Kasumi-1 (cell line): ENCODE data around the gene SMIM1.
A peak's percentile ranks its signal among the peaks of the same experiment; 100 is the strongest.
"Not testable (repeated sequence)": the region's sequence is repeated elsewhere in the genome, so short reads cannot be mapped to it uniquely, and the experiment has no call there.

ENCODE experiments used
- DNase-seq, 2 experiments: peaks; one replicate each; lab custom pipeline; 2025; lab: John Stamatoyannopoulos, UW

Gene SMIM1

GRCh38 chr1:3796215-3797061 is 23.9 kb downstream of the SMIM1 start, which contains the start of gene LRRC47:
TSS of gene LRRC47 (minus strand) at chr1:3796498. CDS start at chr1:3796476, 22 bp downstream.
- peak; percentile 87 to 90 for DNase-seq

- no peak for DNase-seq
Measured at GRCh38 chr1:3799976-3800685, 27.6 kb downstream of the SMIM1 start.

GRCh38 chr1:3800795-3801194 is 28.2 kb downstream of the SMIM1 start:
- not testable (repeated sequence) for DNase-seq

- no peak for DNase-seq
Measured at GRCh38 chr1:3803905-3804626, 31.5 kb downstream of the SMIM1 start.

GRCh38 chr1:3804627-3804944 is 32.0 kb downstream of the SMIM1 start:
- not testable (repeated sequence) for DNase-seq

- DNase-seq, result no peak
Measured at GRCh38 chr1:3805038-3805437, 32.5 kb downstream of the SMIM1 start.

GRCh38 chr1:3807769-3808168 is 35.2 kb downstream of the SMIM1 start:
- DNase-seq, result no peak

GRCh38 chr1:3809680-3810079 is 37.1 kb downstream of the SMIM1 start:
- DNase-seq, result no peak

- DNase-seq, result not testable (repeated sequence)
Measured at GRCh38 chr1:3810149-3810761, 37.7 kb downstream of the SMIM1 start.

GRCh38 chr1:3811595-3811911 is 39.0 kb downstream of the SMIM1 start:
- DNase-seq, result no peak

- DNase-seq, result no peak
Measured at GRCh38 chr1:3814065-3814464, 41.5 kb downstream of the SMIM1 start.

GRCh38 chr1:3814771-3815561 is 42.4 kb downstream of the SMIM1 start:
- DNase-seq, result no peak

GRCh38 chr1:3816331-3817137 is 44.0 kb downstream of the SMIM1 start:
- no peak for DNase-seq

GRCh38 chr1:3817138-3817740 is 44.7 kb downstream of the SMIM1 start:
- no peak for DNase-seq

GRCh38 chr1:3817821-3818597 is 45.5 kb downstream of the SMIM1 start:
- no peak for DNase-seq

GRCh38 chr1:3819771-3820200 is 47.2 kb downstream of the SMIM1 start:
- no peak for DNase-seq

- no peak for DNase-seq
Measured at GRCh38 chr1:3820316-3820715, 47.8 kb downstream of the SMIM1 start.

- DNase-seq, result no peak
Measured at GRCh38 chr1:3821004-3821403, 48.5 kb downstream of the SMIM1 start.

- no peak for DNase-seq
Measured at GRCh38 chr1:3821447-3821846, 48.9 kb downstream of the SMIM1 start.
